ENCODE data around the gene HOXC4.
"Not testable (repeated sequence)": the region's sequence is repeated elsewhere in the genome, so short reads cannot be mapped to it uniquely, and the experiment has no call there.

DNA sequence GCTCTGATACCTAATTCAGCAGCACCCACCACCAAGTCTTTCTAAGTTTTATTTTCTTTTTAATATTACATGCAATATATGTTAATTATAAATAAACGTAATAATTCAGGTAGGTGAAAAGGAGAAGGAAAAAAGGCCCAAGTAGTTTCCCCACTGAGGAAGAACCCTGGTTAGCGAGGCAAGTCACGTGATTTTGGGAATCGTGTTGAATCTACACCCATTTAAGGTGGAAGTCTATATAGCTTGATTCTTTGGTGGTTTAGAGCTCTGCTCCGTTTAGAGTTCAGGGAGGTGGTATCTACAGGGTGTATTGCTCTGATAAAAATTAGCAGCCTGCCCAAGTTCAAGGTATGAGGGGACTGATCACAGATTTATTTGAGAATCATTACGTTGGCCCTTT, 47.0 kb downstream of the HOXC4 start:
- TF ChIP-seq, protein P1, sequence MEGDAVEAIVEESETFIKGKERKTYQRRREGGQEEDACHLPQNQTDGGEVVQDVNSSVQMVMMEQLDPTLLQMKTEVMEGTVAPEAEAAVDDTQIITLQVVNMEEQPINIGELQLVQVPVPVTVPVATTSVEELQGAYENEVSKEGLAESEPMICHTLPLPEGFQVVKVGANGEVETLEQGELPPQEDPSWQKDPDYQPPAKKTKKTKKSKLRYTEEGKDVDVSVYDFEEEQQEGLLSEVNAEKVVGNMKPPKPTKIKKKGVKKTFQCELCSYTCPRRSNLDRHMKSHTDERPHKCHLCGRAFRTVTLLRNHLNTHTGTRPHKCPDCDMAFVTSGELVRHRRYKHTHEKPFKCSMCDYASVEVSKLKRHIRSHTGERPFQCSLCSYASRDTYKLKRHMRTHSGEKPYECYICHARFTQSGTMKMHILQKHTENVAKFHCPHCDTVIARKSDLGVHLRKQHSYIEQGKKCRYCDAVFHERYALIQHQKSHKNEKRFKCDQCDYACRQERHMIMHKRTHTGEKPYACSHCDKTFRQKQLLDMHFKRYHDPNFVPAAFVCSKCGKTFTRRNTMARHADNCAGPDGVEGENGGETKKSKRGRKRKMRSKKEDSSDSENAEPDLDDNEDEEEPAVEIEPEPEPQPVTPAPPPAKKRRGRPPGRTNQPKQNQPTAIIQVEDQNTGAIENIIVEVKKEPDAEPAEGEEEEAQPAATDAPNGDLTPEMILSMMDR (IDR thresholded peaks at IDR 0.05) = not testable (repeated sequence)
- TF ChIP-seq POLR2A (IDR thresholded peaks at IDR 0.05; ENCODE audit: low read depth); POLR2AphosphoS5 (IDR thresholded peaks at IDR 0.05): not testable (repeated sequence)
